ENCODE measurements around the gene TMEM9.

GRCh38 chr1:201176940-201177339 is 22.7 kb upstream of the TMEM9 start:
- TF ChIP-seq POLR2A (IDR thresholded peaks at IDR 0.05; ENCODE audit: low read depth, low read length) = no peak
- no peak for TF ChIP-seq POLR2AphosphoS5 (IDR thresholded peaks at IDR 0.05; ENCODE audit: low read depth, low read length)
- TF ChIP-seq SPI1 (IDR thresholded peaks at IDR 0.05; ENCODE audit: low read depth, low read length) = no peak
